GM19351 (cell line): ENCODE results near the gene CIDEB.
"Not testable (repeated sequence)": the region's sequence is repeated elsewhere in the genome, so short reads cannot be mapped to it uniquely, and the experiment has no call there.

ENCODE experiments used
- ATAC-seq: cut with Tn5 transposase; IDR thresholded peaks from one replicate; pipeline ENCODE4 v1.9.1; 2021; ENCODE audit warnings: mild to moderate bottlenecking, moderate library complexity; ENCODE audit not compliant: unreplicated experiment

The CIDEB gene, protein sequence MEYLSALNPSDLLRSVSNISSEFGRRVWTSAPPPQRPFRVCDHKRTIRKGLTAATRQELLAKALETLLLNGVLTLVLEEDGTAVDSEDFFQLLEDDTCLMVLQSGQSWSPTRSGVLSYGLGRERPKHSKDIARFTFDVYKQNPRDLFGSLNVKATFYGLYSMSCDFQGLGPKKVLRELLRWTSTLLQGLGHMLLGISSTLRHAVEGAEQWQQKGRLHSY

DNA sequence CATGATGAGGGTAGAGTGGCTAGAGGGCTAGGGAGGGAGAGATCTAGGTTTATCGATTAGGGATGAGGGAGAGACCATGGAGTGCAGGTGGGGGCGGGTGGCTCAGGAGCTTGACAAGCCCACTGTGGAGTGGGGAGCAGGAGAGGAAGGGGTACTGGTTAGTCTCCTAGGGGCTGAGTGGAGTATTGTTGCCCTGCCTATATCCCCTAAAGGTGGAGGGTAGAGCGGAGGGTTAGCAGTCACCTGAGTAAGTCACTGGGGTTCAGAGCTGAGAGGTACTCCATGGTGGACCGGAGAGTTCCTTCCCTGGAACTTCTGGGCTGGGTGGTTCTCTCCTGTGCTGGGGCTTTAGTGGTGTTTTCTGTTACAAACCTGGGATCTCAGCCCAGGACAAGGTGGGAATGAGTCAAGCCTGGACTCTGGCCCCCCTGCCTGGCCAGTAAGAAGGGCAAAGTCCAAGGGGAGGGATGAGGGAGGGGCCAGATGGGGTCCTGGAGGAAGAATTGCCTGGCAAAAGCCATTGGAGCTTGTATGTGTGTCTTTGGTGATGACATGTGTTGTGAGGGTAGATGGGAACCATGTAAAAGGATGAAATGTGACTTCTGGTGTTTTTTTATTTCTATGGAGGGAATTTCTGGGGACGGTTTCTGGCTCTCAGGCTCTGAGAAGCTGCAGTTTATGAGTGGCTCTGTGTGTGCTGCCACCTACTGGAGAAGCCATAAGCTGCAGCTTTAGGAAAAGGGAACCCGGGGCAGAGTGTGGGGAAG lies at the start of gene CIDEB:
TSS of gene CIDEB (minus strand) at position 403 of the 767 bp plus-strand sequence. CDS start at position 284, 119 bp downstream.
- ATAC-seq: no peak

DNA sequence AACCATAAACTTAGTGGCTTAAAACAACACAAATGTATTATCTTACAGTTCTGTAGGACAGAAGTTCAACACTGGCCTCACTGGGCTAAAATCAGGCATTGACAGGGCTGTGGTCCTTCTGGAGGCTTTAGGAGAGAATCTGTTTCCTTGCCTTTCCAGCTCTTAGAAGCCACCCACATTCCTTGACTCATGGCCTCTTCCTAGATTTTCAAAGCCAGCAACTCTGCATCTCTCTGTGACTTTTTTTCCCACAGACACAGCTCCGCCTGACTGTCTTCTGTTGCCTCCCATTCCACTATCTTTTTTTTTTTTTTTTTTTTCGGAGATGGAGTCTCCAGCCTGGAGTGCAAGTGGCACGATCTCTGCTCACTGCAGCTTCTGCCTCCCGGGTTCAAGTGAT lies 48.4 kb upstream of the CIDEB start:
- no peak for ATAC-seq

DNA sequence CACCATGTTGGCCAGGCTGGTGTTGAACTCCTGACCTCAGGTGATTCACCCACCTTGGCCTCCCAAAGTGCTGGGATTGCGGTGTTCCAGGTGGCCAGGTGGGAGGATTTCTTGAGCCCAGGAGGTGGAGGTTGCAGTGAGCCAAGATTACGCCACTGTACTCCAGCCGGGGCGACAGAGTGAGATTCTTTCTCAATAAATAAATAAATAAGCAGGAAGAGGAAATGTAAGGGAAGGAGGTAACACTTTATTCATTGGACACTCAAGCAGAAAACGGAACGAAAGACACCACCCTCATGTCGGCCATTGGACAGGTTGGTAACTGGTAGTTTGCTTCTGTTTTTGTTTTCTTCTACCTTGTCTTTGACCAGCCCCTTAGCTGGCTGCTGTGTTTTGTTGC lies 47.2 kb upstream of the CIDEB start:
- ATAC-seq: no peak

- not testable (repeated sequence) for ATAC-seq
Observed at GRCh38 chr14:24354482-24354825, 46.7 kb upstream of the CIDEB start.

- no peak for ATAC-seq
Observed at GRCh38 chr14:24353559-24354481, 46.0 kb upstream of the CIDEB start.

DNA sequence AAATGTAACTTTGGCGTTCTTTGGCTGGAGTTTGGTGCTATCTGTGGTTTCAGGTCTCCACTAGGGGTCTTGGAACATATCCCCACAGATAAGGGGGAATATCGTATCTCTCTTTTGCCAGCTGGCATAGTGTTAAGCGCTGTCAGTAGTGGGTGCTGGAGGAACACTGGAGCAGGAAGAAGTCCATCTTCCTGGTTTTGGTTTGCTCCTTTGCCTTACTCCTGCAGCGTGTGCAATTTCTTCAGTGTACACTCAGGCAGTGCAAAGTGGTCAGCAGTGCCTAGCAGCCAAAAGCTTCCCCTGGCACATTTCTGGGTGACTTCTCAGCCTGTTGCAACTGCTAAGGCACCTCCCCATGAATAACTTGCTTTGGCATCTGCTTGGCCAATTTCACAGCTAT lies 43.7 kb upstream of the CIDEB start:
- no peak for ATAC-seq

DNA sequence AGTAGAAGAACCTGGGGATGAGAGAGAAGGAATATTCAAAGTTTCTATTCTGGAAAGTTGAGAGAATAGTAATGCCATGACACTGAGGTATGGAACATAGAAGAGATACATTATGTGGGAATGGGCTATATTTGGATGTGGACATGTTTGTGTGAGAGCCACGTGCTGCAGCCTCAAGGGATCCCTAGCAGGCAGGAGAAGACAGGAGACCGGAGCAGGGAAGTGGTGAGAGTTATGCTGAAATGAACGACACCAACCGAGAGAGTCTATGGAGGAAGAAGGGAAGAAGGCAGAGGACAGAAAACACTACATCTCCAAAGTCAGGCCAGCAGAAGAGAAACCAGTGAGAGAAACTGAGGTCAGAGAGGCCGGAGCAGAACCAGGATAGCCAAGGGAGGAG lies 42.0 kb upstream of the CIDEB start:
- ATAC-seq: no peak

- no peak for ATAC-seq
Observed at GRCh38 chr14:24348186-24348585, 40.4 kb upstream of the CIDEB start.

- no peak for ATAC-seq
Observed at GRCh38 chr14:24347134-24347533, 39.4 kb upstream of the CIDEB start.

GRCh38 chr14:24343795-24344660 lies 36.3 kb upstream of the CIDEB start:
- no peak for ATAC-seq

DNA sequence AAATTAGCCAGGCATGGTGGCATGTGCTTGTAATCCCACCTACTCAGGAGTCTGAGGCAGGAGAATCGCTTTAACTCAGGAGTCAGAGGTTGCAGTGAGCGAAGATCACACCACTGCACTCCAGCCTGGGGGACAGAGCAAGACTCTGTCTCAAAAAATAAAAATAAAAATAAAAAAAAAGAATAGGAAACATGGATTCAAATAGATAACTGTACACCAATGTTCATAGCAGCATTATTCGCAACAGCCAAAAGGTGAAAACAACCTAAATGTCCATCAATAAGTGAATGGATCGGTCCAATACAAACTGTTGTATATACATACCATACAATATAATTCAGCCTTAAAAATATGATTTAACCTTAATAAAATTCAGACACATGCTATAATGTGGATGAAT lies 35.1 kb upstream of the CIDEB start:
- ATAC-seq: no peak

- no peak for ATAC-seq
Observed at GRCh38 chr14:24340606-24341005, 32.8 kb upstream of the CIDEB start.

- ATAC-seq: peak; percentile 88
Observed at GRCh38 chr14:24339284-24340151, 31.7 kb upstream of the CIDEB start, which contains the start of gene RIPK3. TSS of gene RIPK3 (minus strand) at chr14:24339991. CDS start at chr14:24339826, 165 bp downstream.

GRCh38 chr14:24338843-24339242 lies 31.1 kb upstream of the CIDEB start:
- ATAC-seq: no peak

GRCh38 chr14:24337824-24338175 lies 30.0 kb upstream of the CIDEB start:
- no peak for ATAC-seq

DNA sequence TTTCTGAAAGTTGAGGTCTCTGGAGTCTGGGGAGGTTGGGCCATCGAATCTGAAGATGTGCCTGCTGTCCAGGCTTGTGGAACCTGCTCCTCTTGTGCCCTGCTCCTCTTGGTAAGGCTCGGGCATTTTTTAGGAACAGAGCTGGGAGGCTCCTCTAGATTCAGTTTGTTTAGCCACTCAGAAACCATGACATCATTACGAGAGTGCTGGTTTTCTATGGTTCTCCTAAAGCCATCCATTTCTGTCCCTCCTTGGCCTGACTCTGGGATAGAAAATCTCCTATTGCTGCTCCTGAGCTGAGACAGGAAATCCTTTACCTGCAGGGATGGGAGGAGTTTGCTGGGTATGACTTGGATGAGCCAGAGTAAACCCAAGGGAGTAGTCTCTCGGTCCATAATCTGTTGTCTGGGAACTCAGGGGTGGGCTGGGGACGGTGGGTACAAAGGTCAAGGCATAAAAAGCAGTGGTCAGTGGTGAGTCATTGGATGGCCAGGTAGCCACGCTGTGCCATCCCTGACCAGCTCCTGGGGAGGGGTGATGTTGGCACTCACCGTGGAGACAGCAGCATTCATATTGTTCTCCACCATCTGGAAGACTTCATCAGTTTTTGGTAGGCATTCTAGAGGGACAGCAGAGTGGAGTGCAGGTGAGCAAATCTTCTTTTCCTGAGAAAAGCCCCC lies 29.5 kb upstream of the CIDEB start:
- ATAC-seq: no peak

DNA sequence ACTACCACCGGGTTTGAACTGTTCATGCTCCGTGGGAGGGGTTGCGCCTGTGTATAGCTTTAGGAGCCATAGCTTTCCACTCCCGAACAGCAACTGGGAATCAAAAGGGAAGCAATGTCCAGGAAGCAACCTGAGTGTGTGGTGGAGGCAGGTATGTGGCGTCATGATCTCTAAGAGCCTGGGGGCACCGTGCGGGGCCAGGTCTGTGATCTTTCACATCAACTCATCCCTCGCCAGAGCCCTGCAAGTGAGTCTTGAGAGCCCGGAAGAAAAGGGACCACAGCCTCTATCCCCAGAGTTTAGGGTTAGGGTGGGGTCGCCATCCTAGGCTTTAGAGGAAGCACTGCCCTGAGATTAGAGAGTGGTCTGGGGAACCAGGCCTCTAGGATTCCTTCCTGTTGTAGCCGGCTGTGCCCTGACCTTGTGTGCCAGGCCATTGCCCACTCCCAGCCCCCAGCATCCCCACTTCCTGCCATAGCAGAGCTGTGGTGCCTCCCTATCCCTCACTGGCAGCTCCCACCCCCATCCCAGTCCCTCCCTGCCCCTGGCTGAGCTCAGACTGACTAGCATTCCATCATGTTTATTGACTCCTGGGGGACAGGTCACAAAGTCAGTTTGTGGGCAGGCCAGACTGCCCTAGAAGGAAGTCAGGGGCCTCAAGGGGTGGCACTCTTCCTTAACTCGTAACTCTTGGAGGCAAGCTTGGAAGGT lies 27.8 kb upstream of the CIDEB start:
- ATAC-seq: no peak
